GM12878 (cell line): ENCODE measurements around the gene VAC14. TPM values are rescaled to one million over a fixed set of nuclear protein-coding genes. Genes with fewer than 3 reads are reported as not detected.

Source experiments
- ATAC-seq: fragments of 200-7000 bp; cut with Tn5 transposase; 3 replicates; pipeline ENCODE4 v1.9.1; 2020; ENCODE audit warnings: mild to moderate bottlenecking, moderate library complexity
- BruUV-seq: library from RNA; stranded (reverse); fragments of 400-500 nt; replicated peaks from 2 replicates; lab custom pipeline; 2021; lab: Mats Ljungman, UMichigan
- CTCF ChIA-PET: fragments of 300-600 bp; sonication (Branson Sonifier 250); formaldehyde crosslinking; extraction: SDS; loops from one replicate; lab custom pipeline; 2021; ENCODE audit warnings: inconsistent platforms; lab: Yijun Ruan, JAX
- POLR2A ChIA-PET: fragments of 350-600 bp; formaldehyde crosslinking; extraction: SDS; loops from one replicate; lab custom pipeline; 2021; ENCODE audit warnings: inconsistent platforms; lab: Charles Lee
- RAD21 ChIA-PET: fragments of 300-600 bp; sonication (Branson Sonifier 250); formaldehyde crosslinking; loops from one replicate; lab custom pipeline; 2023; ENCODE audit warnings: antibody characterized with exemption; ENCODE audit not compliant: unreplicated experiment; lab: Charles Lee
- SMC1A ChIA-PET: fragments of 300-600 bp; sonication (Branson Sonifier 250); formaldehyde crosslinking; loops from one replicate; lab custom pipeline; 2023; ENCODE audit not compliant: unreplicated experiment, uncharacterized antibody; lab: Charles Lee
- DNase-seq: peaks from one replicate; pipeline ENCODE4 v3.0.0-alpha.2; 2011; ENCODE audit warnings: low read depth, low spot score
- FAIRE-seq: peaks from 3 replicates; lab custom pipeline; 2011; peaks lifted over from hg19 to GRCh38; lab: Jason Lieb, UNC
- H2AFZ ChIP-seq: 2 replicates; pipeline ENCODE4 v1.6.0; 2011; ENCODE audit warnings: low read depth, low read length, control low read depth; ENCODE audit not compliant: control insufficient read depth
- H3K27ac ChIP-seq: 2 replicates; pipeline ENCODE4 v1.5.1; 2011; ENCODE audit warnings: control low read depth; ENCODE audit not compliant: control insufficient read depth, insufficient read depth
- H3K27me3 ChIP-seq, 2 experiments: replicated peaks in 1 of 2; 2 replicates each; pipeline versions ENCODE4 v1.6.0 to v1.6.1; 2011; ENCODE audit warnings: low read length in 1 of 2; ENCODE audit not compliant: control insufficient read depth in 2 of 2, insufficient read depth in 2 of 2
- H3K36me3 ChIP-seq, 2 experiments: 2 replicates each; pipeline ENCODE4 v1.5.1; 2011; ENCODE audit warnings: low read length in 1 of 2; ENCODE audit not compliant: control insufficient read depth in 2 of 2, insufficient read depth in 2 of 2
- H3K4me1 ChIP-seq: 2 replicates; pipeline ENCODE4 v1.6.1; 2011; ENCODE audit warnings: mild to moderate bottlenecking, low read length, moderate library complexity, mixed read lengths; ENCODE audit not compliant: control insufficient read depth, insufficient read depth
- H3K4me2 ChIP-seq: 2 replicates; pipeline ENCODE4 v1.6.0; 2011; ENCODE audit warnings: control low read depth; ENCODE audit not compliant: control insufficient read depth, insufficient read depth
- H3K4me3 ChIP-seq: fragments of 200-600 bp; sonication (generic); 2 replicates; pipeline ENCODE4 v1.5.1; 2016
- H3K79me2 ChIP-seq: 2 replicates; pipeline ENCODE4 v1.6.0; 2011; ENCODE audit warnings: low read length; ENCODE audit not compliant: control insufficient read depth, insufficient read depth
- H3K9ac ChIP-seq: 2 replicates; pipeline ENCODE4 v1.8.0; 2011; ENCODE audit warnings: low read length, control low read depth, mixed read lengths; ENCODE audit not compliant: control insufficient read depth, insufficient read depth
- H3K9me3 ChIP-seq: replicated peaks from 3 replicates; pipeline ENCODE4 v1.5.1; 2011; ENCODE audit warnings: mild to moderate bottlenecking, low read length; ENCODE audit not compliant: control insufficient read depth, insufficient read depth
- H4K20me1 ChIP-seq: 2 replicates; pipeline ENCODE4 v1.6.0; 2011; ENCODE audit not compliant: control insufficient read depth, insufficient read depth
- CBX5 ChIP-seq: sonication (generic); IDR thresholded peaks from 2 replicates; pipeline ENCODE4 v1.6.1; 2016; ENCODE audit warnings: low read depth, moderate library complexity, mild to moderate bottlenecking, inconsistent platforms
- E2F4 ChIP-seq: IDR thresholded peaks from 2 replicates; pipeline ENCODE4 v1.6.1; 2012; ENCODE audit warnings: low read depth, low read length, improper control_type of control experiment
- EP300 ChIP-seq, 2 experiments: fragments of 150-350 bp in 1 of 2; IDR thresholded peaks; 2 replicates each; pipeline ENCODE4 v1.6.1; 2011 to 2012; ENCODE audit warnings: low read depth in 2 of 2, low read length in 2 of 2, borderline replicate concordance in 1 of 2, improper control_type of control experiment in 1 of 2, inconsistent platforms in 1 of 2; ENCODE audit not compliant: control insufficient read depth in 1 of 2
- HCFC1 ChIP-seq: fragments of 150-350 bp; IDR thresholded peaks from 2 replicates; pipeline ENCODE4 v1.6.1; 2014; ENCODE audit warnings: low read length
- IKZF1 ChIP-seq: fragments of 450-650 bp; conservative IDR thresholded peaks from 2 replicates; pipeline ENCODE4 v1.6.1; 2017; ENCODE audit warnings: antibody characterized with exemption, mild to moderate bottlenecking
- MYB ChIP-seq: fragments of 150-350 bp; IDR thresholded peaks from 2 replicates; pipeline ENCODE4 v1.6.1; 2014; ENCODE audit warnings: mild to moderate bottlenecking, low read depth, low read length, borderline replicate concordance
- NFXL1 ChIP-seq: fragments of 450-650 bp; IDR thresholded peaks from 2 replicates; pipeline ENCODE4 v1.6.1; 2017; ENCODE audit warnings: antibody characterized with exemption, mild to moderate bottlenecking, borderline replicate concordance
- RB1 ChIP-seq: fragments of 450-650 bp; formaldehyde crosslinking; IDR thresholded peaks from 2 replicates; pipeline ENCODE4 v1.6.1; 2017; ENCODE audit warnings: mild to moderate bottlenecking, borderline replicate concordance
- SIN3A ChIP-seq: IDR thresholded peaks from 2 replicates; pipeline ENCODE4 v1.6.1; 2012; ENCODE audit warnings: low read depth, low read length, improper control_type of control experiment
- SRF ChIP-seq, 2 experiments: IDR thresholded peaks; 2 replicates each; pipeline ENCODE4 v1.6.1; 2011; ENCODE audit warnings: low read depth in 2 of 2, low read length in 2 of 2, mild to moderate bottlenecking in 1 of 2, moderate library complexity in 1 of 2
- TCF7 ChIP-seq: IDR thresholded peaks from 2 replicates; pipeline ENCODE4 v1.6.1; 2014; ENCODE audit warnings: antibody characterized with exemption, borderline replicate concordance
- YBX1 ChIP-seq: fragments of 450-650 bp; IDR thresholded peaks from 2 replicates; pipeline ENCODE4 v1.6.1; 2016; ENCODE audit warnings: antibody characterized with exemption
- ZNF24 ChIP-seq: fragments of 450-650 bp; IDR thresholded peaks from 2 replicates; pipeline ENCODE4 v1.6.1; 2017; ENCODE audit warnings: antibody characterized with exemption, mild to moderate bottlenecking
- WGBS: methylation state at CpG from one replicate; pipeline ENCODE4 v1.1.6; 2016; ENCODE audit warnings: low lambda C conversion rate; ENCODE audit not compliant: insufficient replicate concordance, insufficient coverage; ENCODE audit errors: missing lambda C conversion rate; 5-methylcytosine and 5-hydroxymethylcytosine counted together
- in situ Hi-C: fragments of 300-500 bp; cut with MboI; formaldehyde crosslinking; loops from 9 replicates; pipeline ENCODE4 v1.14.3; 2018; ENCODE audit warnings: mixed read lengths
- intact Hi-C: fragments of 100-400 bp; cut with micrococcal nuclease; formaldehyde crosslinking; loops from one replicate; pipeline ENCODE4 v1.14.2; 2022; ENCODE audit not compliant: unreplicated experiment
- polyA plus RNA-seq, 11 experiments: library from polyadenylated mRNA; depleted of rRNA in 4 of 11; unstranded in 6 of 11; stranded (reverse) in 5 of 11; fragments of >200 nt; fragmentation: Nextera tagmentation in 4 of 11; fragmentation: Illumina TruSeq in 1 of 11; extraction: Ambion mirVana in 4 of 11; extraction: Trizol in 1 of 11; gene quantifications; 1 replicate in 1 of 11; 2 replicates in 10 of 11; pipeline versions ENCODE4 v1.2.1 to v1.2.3, GENCODE V29; 2011 to 2016; ENCODE audit warnings: inconsistent platforms in 2 of 11, missing spikeins in 2 of 11, low read depth in 1 of 11
- total RNA-seq, 4 experiments: library from RNA; depleted of rRNA in 3 of 4; stranded (reverse); fragments of >200 nt in 3 of 4; fragmentation: Illumina TruSeq in 1 of 4; extraction: Trizol in 1 of 4; gene quantifications; 2 replicates each; pipeline versions ENCODE4 v1.2.1 to v1.2.3, GENCODE V29; 2013 to 2021
- TF ChIP-seq, protein P1 (sequence below): IDR thresholded peaks from 2 replicates; pipeline ENCODE4 v1.6.1; 2012; ENCODE audit warnings: low read depth, low read length, improper control_type of control experiment

The VAC14 gene
- total and polyA plus RNA-seq, 10 of the 15 experiments (the other 5 are each of a cell fraction or from before 2014, with no cell fraction given), result 1.3 to 45.5 (median 25.5) TPM

DNA sequence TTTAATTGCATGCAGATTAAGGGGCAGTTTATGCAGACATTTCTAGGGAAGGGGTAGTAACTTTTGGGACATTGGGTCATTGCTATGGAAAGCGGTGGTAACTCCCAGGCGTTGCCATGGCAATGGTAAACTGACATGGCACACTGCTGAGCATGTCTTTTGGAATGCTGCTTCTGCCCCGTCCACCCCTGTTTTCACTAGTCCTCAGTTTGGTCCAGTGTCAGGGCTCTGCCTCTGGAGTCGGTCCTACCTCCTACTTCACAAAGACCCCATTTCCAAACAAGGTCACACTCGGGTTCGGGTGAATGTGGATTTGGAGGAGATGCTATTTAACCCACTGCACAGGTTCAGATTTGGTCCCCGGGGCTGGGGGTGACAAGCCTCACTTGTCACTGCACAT is 151.7 kb downstream of the VAC14 start (continued):
- TF ChIP-seq CBX5, result no peak
- TF ChIP-seq MYB, result no peak
- TF ChIP-seq SIN3A, result no peak
- TF ChIP-seq TCF7, result no peak

- Histone ChIP-seq H3K79me2 (no peaks in the 10 kb centered on the region), H3K4me3 (no peak overlapping the region), H3K27ac (no peak overlapping the region), H3K27me3 (no peaks in the 10 kb centered on the region), H3K4me1 (no peaks in the 10 kb centered on the region), H4K20me1 (no peaks in the 10 kb centered on the region), H2AFZ (no peak overlapping the region), H3K4me2 (no peak overlapping the region), H3K36me3 (no peaks in the 10 kb centered on the region), H3K9me3 (no peaks in the 10 kb centered on the region), H3K9ac (no peak overlapping the region)
- in situ Hi-C loops (no loop called here), intact Hi-C loops (no loop called here)
- TF ChIP-seq YBX1, result no peak
- no peak for TF ChIP-seq E2F4
- TF ChIP-seq NFXL1, result no peak
- no peak for TF ChIP-seq ZNF24
- TF ChIP-seq RB1, result no peak
- TF ChIP-seq, protein P1, sequence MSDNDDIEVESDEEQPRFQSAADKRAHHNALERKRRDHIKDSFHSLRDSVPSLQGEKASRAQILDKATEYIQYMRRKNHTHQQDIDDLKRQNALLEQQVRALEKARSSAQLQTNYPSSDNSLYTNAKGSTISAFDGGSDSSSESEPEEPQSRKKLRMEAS, result no peak
- TF ChIP-seq SRF (IDR thresholded peaks at IDR 0.05; ENCODE audit: low read depth in 2 of 2, low read length in 2 of 2), result no peak
- no peak for TF ChIP-seq HCFC1
- TF ChIP-seq EP300 (IDR thresholded peaks at IDR 0.05; ENCODE audit: borderline replicate concordance in 1 of 2, control insufficient read depth in 1 of 2, low read depth in 2 of 2, low read length in 2 of 2), result no peak
- TF ChIP-seq IKZF1, result no peak
- CTCF ChIA-PET, result interaction anchor here (0.8 kb wide), 1 partner anchor 280 kb away, joined by 3 read pairs; no protein-coding TSS in a partner anchor
- SMC1A ChIA-PET, result no interaction called here
- POLR2A ChIA-PET, result no interaction called here
- WGBS, result 27% methylated on average over 6 of the region's 6 CpGs
- RAD21 ChIA-PET, result interaction anchor here (0.6 kb wide), 1 partner anchor 1208 kb away, joined by 3 read pairs; no protein-coding TSS in a partner anchor
- ATAC-seq, result no peak
- no TSS peak for BruUV-seq
- no peak for FAIRE-seq
- no peak for DNase-seq
These were observed 152.4 kb downstream of the VAC14 start for GRCh38 chr16:70648606-70649005.
